Measurements from ENCODE around the gene RAX. TPM values are rescaled to one million over a fixed set of nuclear protein-coding genes. Genes with fewer than 3 reads are reported as not detected.
A peak's percentile ranks its signal among the peaks of the same experiment; 100 is the strongest.

The RAX gene
- total RNA-seq, 1 experiment from 2014 or later: 0.94 TPM

DNA sequence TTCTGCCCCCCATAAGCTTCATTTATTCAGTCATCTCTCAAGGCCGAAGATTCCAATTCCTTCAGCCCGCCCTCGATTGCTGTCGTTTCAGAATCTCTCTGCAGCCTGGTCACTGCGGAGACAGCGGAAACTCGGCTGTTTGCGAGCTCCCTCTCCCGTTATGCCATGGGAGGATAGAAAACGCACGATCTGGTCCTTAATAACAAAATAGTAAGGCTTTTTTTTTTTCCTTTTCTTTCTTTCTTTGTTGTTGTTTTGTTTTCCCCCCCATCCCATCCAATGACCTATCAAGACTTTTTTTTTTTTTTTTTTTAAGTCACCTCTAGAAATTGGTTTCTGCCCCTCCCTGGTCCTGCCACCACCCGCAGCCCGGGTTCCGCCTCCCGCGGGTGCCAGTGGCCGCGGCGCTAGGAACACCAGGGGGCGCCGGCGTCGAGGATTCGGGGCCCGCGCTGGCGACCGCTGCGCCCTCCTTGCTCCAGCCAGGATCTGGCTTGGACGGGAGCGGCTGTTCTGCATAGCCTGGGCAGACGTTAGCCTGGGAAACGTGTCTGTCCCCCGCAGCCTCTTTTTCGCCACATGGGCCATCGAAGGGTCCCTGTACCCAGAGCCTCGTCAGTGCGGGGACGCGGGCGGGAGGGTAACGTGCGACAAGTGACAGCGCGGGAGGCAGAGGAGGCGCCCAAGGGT lies 35.1 kb upstream of the RAX start (continued):
- TF ChIP-seq, protein P1, sequence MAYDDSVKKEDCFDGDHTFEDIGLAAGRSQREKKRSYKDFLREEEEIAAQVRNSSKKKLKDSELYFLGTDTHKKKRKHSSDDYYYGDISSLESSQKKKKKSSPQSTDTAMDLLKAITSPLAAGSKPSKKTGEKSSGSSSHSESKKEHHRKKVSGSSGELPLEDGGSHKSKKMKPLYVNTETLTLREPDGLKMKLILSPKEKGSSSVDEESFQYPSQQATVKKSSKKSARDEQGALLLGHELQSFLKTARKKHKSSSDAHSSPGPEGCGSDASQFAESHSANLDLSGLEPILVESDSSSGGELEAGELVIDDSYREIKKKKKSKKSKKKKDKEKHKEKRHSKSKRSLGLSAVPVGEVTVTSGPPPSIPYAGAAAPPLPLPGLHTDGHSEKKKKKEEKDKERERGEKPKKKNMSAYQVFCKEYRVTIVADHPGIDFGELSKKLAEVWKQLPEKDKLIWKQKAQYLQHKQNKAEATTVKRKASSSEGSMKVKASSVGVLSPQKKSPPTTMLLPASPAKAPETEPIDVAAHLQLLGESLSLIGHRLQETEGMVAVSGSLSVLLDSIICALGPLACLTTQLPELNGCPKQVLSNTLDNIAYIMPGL (CRISPR knock-in tag; IDR thresholded peaks at IDR 0.05): peak; percentile 48; the same call in 1 of the 2 replicates
- TF ChIP-seq, protein P2, sequence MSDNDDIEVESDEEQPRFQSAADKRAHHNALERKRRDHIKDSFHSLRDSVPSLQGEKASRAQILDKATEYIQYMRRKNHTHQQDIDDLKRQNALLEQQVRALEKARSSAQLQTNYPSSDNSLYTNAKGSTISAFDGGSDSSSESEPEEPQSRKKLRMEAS (CRISPR knock-in tag; IDR thresholded peaks at IDR 0.05): peak; percentile 25; the same call in 1 of the 2 replicates
- TF ChIP-seq, protein P3, sequence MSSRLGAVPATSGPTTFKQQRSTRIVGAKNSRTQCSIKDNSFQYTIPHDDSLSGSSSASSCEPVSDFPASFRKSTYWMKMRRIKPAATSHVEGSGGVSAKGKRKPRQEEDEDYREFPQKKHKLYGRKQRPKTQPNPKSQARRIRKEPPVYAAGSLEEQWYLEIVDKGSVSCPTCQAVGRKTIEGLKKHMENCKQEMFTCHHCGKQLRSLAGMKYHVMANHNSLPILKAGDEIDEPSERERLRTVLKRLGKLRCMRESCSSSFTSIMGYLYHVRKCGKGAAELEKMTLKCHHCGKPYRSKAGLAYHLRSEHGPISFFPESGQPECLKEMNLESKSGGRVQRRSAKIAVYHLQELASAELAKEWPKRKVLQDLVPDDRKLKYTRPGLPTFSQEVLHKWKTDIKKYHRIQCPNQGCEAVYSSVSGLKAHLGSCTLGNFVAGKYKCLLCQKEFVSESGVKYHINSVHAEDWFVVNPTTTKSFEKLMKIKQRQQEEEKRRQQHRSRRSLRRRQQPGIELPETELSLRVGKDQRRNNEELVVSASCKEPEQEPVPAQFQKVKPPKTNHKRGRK (CRISPR knock-in tag; IDR thresholded peaks at IDR 0.05; ENCODE audit: borderline replicate concordance): peak; percentile 48; the same call in 1 of the 2 replicates
- TF ChIP-seq, protein P4, sequence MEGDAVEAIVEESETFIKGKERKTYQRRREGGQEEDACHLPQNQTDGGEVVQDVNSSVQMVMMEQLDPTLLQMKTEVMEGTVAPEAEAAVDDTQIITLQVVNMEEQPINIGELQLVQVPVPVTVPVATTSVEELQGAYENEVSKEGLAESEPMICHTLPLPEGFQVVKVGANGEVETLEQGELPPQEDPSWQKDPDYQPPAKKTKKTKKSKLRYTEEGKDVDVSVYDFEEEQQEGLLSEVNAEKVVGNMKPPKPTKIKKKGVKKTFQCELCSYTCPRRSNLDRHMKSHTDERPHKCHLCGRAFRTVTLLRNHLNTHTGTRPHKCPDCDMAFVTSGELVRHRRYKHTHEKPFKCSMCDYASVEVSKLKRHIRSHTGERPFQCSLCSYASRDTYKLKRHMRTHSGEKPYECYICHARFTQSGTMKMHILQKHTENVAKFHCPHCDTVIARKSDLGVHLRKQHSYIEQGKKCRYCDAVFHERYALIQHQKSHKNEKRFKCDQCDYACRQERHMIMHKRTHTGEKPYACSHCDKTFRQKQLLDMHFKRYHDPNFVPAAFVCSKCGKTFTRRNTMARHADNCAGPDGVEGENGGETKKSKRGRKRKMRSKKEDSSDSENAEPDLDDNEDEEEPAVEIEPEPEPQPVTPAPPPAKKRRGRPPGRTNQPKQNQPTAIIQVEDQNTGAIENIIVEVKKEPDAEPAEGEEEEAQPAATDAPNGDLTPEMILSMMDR (IDR thresholded peaks at IDR 0.05): peak; percentile 20; the same call in 1 of the 2 replicates
- no peak for TF ChIP-seq RELA (CRISPR knock-in tag; IDR thresholded peaks at IDR 0.05; ENCODE audit: borderline replicate concordance)
- peak; percentile 63; the same call in 1 of the 2 replicates for TF ChIP-seq ZBTB21 (CRISPR knock-in tag; IDR thresholded peaks at IDR 0.05; ENCODE audit: borderline replicate concordance)
- TF ChIP-seq, protein P5, sequence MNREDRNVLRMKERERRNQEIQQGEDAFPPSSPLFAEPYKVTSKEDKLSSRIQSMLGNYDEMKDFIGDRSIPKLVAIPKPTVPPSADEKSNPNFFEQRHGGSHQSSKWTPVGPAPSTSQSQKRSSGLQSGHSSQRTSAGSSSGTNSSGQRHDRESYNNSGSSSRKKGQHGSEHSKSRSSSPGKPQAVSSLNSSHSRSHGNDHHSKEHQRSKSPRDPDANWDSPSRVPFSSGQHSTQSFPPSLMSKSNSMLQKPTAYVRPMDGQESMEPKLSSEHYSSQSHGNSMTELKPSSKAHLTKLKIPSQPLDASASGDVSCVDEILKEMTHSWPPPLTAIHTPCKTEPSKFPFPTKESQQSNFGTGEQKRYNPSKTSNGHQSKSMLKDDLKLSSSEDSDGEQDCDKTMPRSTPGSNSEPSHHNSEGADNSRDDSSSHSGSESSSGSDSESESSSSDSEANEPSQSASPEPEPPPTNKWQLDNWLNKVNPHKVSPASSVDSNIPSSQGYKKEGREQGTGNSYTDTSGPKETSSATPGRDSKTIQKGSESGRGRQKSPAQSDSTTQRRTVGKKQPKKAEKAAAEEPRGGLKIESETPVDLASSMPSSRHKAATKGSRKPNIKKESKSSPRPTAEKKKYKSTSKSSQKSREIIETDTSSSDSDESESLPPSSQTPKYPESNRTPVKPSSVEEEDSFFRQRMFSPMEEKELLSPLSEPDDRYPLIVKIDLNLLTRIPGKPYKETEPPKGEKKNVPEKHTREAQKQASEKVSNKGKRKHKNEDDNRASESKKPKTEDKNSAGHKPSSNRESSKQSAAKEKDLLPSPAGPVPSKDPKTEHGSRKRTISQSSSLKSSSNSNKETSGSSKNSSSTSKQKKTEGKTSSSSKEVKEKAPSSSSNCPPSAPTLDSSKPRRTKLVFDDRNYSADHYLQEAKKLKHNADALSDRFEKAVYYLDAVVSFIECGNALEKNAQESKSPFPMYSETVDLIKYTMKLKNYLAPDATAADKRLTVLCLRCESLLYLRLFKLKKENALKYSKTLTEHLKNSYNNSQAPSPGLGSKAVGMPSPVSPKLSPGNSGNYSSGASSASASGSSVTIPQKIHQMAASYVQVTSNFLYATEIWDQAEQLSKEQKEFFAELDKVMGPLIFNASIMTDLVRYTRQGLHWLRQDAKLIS (CRISPR knock-in tag; IDR thresholded peaks at IDR 0.05; ENCODE audit: borderline replicate concordance): no peak
- TF ChIP-seq, protein P6, sequence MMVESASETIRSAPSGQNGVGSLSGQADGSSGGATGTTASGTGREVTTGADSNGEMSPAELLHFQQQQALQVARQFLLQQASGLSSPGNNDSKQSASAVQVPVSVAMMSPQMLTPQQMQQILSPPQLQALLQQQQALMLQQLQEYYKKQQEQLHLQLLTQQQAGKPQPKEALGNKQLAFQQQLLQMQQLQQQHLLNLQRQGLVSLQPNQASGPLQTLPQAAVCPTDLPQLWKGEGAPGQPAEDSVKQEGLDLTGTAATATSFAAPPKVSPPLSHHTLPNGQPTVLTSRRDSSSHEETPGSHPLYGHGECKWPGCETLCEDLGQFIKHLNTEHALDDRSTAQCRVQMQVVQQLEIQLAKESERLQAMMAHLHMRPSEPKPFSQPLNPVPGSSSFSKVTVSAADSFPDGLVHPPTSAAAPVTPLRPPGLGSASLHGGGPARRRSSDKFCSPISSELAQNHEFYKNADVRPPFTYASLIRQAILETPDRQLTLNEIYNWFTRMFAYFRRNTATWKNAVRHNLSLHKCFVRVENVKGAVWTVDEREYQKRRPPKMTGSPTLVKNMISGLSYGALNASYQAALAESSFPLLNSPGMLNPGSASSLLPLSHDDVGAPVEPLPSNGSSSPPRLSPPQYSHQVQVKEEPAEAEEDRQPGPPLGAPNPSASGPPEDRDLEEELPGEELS (CRISPR knock-in tag; IDR thresholded peaks at IDR 0.05): no peak
- TF ChIP-seq, protein P7, sequence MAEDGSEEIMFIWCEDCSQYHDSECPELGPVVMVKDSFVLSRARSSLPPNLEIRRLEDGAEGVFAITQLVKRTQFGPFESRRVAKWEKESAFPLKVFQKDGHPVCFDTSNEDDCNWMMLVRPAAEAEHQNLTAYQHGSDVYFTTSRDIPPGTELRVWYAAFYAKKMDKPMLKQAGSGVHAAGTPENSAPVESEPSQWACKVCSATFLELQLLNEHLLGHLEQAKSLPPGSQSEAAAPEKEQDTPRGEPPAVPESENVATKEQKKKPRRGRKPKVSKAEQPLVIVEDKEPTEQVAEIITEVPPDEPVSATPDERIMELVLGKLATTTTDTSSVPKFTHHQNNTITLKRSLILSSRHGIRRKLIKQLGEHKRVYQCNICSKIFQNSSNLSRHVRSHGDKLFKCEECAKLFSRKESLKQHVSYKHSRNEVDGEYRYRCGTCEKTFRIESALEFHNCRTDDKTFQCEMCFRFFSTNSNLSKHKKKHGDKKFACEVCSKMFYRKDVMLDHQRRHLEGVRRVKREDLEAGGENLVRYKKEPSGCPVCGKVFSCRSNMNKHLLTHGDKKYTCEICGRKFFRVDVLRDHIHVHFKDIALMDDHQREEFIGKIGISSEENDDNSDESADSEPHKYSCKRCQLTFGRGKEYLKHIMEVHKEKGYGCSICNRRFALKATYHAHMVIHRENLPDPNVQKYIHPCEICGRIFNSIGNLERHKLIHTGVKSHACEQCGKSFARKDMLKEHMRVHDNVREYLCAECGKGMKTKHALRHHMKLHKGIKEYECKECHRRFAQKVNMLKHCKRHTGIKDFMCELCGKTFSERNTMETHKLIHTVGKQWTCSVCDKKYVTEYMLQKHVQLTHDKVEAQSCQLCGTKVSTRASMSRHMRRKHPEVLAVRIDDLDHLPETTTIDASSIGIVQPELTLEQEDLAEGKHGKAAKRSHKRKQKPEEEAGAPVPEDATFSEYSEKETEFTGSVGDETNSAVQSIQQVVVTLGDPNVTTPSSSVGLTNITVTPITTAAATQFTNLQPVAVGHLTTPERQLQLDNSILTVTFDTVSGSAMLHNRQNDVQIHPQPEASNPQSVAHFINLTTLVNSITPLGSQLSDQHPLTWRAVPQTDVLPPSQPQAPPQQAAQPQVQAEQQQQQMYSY (CRISPR knock-in tag; IDR thresholded peaks at IDR 0.05): 0 out of 2 replicates have a peak, but pooled peaks have one; percentile 24
- no peak for TF ChIP-seq ZNF138 (CRISPR knock-in tag; conservative IDR thresholded peaks at IDR 0.05)
- TF ChIP-seq, protein P8, sequence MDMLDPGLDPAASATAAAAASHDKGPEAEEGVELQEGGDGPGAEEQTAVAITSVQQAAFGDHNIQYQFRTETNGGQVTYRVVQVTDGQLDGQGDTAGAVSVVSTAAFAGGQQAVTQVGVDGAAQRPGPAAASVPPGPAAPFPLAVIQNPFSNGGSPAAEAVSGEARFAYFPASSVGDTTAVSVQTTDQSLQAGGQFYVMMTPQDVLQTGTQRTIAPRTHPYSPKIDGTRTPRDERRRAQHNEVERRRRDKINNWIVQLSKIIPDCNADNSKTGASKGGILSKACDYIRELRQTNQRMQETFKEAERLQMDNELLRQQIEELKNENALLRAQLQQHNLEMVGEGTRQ (CRISPR knock-in tag; IDR thresholded peaks at IDR 0.05): no peak
- no peak for TF ChIP-seq ZNF671 (CRISPR knock-in tag; IDR thresholded peaks at IDR 0.05)
- TF ChIP-seq HMGA2 (CRISPR knock-in tag; IDR thresholded peaks at IDR 0.05): no peak
- no peak for TF ChIP-seq IRF2 (CRISPR knock-in tag; IDR thresholded peaks at IDR 0.05; ENCODE audit: borderline replicate concordance, low read depth)
- TF ChIP-seq, protein P9, sequence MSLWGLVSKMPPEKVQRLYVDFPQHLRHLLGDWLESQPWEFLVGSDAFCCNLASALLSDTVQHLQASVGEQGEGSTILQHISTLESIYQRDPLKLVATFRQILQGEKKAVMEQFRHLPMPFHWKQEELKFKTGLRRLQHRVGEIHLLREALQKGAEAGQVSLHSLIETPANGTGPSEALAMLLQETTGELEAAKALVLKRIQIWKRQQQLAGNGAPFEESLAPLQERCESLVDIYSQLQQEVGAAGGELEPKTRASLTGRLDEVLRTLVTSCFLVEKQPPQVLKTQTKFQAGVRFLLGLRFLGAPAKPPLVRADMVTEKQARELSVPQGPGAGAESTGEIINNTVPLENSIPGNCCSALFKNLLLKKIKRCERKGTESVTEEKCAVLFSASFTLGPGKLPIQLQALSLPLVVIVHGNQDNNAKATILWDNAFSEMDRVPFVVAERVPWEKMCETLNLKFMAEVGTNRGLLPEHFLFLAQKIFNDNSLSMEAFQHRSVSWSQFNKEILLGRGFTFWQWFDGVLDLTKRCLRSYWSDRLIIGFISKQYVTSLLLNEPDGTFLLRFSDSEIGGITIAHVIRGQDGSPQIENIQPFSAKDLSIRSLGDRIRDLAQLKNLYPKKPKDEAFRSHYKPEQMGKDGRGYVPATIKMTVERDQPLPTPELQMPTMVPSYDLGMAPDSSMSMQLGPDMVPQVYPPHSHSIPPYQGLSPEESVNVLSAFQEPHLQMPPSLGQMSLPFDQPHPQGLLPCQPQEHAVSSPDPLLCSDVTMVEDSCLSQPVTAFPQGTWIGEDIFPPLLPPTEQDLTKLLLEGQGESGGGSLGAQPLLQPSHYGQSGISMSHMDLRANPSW (CRISPR knock-in tag; conservative IDR thresholded peaks at IDR 0.05; ENCODE audit: low read depth): no peak
- no peak for TF ChIP-seq CBFB (CRISPR knock-in tag; IDR thresholded peaks at IDR 0.05; ENCODE audit: low read depth)
- no peak for TF ChIP-seq TEAD1 (CRISPR knock-in tag; IDR thresholded peaks at IDR 0.05)
